T1000 (cell line): Measurements from ENCODE around the gene RBM34.

Experiments used
- DNase-seq: peaks from one replicate; lab custom pipeline; 2025; ENCODE audit warnings: mixed read lengths; lab: John Stamatoyannopoulos, UW

The RBM34 gene

DNA sequence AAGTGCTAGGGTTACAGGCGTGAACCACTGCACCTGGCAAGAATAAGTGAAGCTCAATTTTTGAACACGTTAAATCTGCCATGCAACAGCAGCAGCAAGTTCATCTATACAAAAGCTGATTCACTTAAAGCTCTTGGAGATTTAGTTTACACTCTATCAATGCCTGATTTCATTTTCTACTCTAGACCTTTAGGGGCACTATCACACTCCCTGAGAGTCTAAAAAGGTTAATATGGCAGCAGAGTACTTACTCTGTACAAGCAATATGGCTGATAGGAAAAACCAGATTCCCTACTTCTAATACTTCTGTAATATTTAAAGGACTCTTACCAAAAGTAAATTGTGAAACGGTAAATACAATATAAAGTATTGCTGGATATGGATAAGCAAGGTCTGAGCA, 4.8 kb downstream of the RBM34 start:
- DNase-seq: no peak

DNA sequence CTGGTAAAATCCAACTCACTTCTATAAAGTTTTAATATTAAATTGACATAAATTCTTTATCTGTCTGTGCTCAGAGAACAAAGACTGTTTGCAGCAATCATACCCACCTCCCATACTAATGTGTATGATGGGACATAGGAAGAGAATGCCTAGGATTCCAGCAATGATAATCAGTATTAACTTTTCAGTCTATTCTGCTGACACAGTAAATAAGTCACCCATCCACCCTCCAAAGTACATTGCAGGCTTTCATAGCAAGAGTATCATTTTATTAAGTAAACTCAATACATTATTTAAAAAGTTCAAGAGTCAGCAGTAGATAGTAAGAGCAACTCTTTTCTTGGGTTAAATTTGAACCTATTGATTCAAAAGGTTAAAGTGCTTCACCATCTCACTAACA, 8.8 kb downstream of the RBM34 start:
- DNase-seq: no peak

DNA sequence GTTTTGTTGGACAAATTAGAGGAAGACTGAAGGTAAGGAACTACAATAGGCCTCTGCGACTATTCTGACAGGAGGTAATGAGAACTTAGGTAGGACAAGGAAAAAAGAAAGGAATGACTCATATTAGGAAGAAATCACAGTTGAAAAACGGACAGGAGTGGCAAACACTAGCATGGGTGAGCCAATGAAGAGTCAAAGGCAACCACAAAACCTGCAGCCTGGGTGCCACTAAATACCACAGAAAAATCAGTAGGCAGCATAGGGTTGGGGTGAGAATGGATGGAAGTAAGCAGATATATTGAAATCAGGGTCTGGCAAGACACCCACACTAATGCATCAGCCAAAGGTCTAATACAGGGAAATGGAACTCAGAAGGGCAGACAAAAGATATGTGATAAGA, 10.0 kb downstream of the RBM34 start:
- DNase-seq: no peak

DNA sequence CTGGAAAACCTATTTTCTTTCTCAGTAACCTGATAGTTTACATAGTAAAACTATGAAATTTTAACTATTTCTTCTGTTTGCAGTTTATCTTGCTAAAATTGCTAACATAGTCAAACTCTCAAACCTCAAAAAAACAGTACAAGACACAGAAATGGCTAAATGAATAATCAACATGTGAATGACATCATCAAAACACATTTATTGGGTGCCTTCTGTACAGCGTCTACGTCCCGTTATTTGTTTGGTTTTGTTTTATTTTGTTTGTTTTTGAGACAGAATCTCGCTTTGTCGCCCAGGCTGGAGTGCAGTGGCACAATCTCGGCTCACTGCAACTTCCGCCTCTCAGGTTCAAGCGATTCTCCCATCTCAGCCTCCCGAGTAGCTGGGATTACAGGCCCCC, 11.2 kb downstream of the RBM34 start:
- no peak for DNase-seq

DNA sequence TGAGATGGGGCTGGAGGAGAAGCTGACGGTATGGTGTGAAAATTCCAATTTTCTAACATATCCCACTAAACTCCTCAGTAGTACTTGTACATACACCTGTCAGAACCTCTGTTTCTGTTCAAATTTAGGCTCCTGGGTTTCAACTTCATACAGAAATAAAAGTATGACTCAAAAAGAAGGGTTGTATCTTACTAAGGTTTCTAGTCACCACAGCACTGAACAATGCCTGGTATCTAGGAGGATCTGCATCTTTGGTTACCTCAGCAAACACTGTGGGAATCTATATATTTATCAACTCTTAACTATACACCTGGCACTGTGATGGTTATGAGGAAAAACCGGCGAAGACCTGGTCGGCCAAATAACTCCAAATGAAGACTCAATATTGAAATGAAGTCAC, 13.8 kb downstream of the RBM34 start:
- no peak for DNase-seq

DNA sequence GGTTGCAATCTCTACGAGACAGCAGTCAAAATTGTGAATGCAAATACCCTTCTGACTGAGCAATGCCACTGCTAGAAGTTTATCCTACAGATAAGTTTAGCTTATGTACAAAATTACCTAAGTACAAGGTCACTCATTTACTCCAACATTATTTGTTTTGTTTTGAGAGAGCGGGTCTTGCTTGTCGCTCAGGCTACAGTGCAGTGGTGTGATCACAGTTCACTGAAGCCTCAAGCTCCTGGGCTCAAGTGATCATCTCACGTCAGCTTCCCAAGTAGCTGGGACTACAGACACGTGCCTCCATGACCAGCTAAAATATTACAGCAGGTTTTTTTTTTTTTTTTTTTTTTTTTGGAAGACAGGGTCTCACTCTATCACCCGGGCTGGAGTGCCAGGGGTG, 15.4 kb downstream of the RBM34 start:
- no peak for DNase-seq

DNA sequence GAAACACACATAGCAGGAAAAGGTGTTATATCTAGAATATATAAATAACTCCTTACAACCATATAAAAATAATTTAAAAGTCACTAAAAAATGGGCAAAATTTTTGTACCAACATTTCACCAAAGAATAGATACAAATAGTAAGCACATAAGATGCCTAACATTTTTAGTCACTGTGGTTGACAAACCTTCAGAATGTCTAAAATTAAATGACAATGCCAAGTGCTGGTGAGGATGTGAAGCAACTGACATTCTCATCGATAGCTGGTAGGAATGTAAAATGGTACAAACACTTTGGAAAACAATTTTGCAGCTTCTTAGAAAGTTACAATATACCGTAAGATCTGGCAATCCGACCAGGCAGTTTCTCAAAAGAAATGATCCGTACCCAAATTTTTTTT, 18.1 kb downstream of the RBM34 start:
- DNase-seq: no peak

DNA sequence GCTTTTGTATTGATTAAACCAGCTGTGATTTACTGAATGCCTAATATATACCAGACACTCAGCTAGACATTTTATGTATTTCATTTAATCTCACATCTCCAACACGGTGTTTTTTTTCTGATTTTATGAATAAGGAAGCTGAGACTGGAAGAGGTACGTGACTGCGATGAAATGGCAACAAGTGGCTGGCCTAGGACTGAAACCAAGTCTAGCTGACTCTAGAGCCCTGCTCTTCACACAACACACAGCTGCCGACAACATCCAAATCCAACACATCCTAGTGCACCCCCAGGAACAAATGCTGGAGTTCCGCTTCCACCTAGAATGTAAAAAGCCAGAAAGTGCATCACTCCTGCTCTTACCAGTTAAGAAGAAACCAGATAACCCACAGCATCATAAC, 21.7 kb downstream of the RBM34 start:
- no peak for DNase-seq

DNA sequence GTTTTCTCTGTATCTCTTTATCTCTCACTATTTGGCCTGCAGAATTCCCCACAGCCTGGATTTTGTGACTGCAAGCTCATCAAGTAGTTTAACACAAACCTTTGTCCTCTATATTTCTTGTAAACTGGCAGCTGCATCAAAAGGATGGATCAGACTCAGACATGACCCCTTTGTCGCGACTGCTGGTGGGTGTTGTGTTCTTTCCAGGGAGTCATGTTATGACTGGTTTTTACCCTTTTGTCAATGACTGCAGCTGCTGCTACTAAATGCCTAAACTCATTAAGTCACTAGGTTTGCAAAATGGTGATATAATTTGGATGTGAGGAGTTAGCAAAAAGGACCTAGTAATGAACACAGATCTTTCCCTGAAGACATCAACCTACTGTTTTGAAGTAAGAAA, 22.2 kb downstream of the RBM34 start:
- DNase-seq: no peak

DNA sequence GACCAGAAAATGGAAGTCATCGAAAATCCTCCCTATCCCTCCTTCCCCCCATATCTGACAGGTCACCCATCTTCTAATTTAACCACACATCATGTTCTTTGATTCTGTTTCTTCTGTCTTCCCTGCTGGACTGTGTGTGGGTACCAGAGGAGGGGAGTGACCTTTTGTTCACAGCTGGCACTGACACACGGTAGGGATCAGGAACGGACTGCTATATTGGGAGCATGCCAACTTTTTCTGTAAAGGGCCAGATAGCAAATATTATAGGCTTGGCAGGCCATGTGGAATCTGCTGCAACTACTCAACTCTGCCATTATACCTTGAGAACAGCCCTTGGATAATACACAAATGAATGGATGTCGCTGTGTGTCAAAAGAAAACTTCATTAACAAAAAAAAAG, 24.9 kb downstream of the RBM34 start:
- no peak for DNase-seq

DNA sequence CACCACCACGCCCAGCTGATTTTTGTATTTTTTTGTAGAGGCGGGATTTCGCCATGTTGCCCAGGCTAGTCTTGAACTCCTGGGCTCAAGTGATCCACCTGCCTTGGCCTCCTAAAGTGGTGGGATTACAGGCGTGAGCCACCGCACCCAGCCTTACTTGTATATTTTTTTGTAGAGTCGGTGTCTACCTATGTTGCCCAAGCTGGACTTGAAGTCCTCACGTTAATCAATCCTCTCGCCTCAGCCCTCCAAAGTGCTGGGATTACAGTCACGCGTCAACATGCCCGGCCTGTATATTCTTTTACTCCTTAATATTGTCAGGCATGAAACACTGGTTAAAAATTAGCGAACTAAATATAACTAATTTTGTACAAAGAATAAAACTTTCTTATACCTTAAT, 26.9 kb downstream of the RBM34 start:
- DNase-seq: no peak

DNA sequence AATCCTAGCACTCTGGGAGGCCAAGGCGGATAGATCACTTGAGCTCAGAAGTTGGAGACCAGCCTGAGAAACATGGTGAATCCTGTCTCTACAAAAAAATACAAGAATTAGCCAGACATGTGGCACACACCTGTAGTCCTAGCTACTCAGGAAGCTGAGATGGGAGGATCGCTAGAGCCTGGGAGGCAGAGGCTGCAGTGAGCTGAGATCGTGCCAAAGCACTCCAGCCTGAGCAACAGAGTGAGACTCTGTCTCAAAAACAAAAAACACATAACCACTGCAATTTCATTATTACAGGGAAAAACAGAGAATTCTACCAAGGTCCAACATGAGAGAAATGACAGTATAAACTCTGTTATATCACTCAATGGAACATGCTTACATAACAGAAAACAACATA, 28.0 kb downstream of the RBM34 start:
- no peak for DNase-seq

DNA sequence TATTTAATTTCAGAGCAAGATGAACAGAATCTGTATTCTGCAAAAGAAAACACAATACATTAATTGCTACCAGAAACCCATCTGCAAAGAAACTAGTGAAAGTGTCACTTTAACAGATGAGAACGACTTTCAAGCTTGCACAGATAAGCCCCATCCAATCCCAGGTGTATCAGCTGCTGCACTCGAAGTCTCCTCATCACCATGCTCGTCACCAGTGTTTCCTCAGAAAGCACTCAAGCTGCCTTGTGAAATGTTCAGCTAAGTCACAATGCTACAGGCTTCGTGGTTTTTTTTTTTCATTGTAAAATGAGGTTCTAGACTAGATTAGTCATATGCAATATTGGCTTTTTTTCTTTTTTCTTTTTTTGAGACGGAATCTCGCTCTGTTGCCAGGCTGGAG, 29.1 kb downstream of the RBM34 start:
- no peak for DNase-seq

DNA sequence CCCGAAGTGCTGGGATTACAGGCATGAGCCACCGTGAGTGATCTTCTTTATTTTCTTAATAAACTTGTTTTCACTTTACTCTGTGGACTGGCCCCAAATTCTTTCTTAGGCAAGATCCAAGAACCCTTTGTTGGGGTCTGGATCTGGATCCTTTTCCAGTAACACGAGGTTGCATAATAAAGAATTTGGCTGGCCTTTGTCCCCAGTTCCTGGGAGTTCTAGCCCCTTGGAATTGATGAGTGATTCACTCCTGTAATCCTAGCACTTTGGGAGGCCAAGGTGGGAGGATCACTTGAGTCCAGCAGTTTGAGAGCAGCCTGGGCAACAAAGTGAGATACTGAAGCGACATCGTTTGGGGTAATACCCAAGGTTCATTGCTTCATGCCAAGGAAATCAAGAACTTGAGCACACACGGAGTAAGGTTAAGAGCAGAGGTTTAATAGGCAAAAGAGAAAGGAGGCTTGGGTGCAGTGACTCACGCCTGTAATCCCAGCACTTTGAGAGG, 30.2 kb downstream of the RBM34 start:
- DNase-seq: no peak

DNA sequence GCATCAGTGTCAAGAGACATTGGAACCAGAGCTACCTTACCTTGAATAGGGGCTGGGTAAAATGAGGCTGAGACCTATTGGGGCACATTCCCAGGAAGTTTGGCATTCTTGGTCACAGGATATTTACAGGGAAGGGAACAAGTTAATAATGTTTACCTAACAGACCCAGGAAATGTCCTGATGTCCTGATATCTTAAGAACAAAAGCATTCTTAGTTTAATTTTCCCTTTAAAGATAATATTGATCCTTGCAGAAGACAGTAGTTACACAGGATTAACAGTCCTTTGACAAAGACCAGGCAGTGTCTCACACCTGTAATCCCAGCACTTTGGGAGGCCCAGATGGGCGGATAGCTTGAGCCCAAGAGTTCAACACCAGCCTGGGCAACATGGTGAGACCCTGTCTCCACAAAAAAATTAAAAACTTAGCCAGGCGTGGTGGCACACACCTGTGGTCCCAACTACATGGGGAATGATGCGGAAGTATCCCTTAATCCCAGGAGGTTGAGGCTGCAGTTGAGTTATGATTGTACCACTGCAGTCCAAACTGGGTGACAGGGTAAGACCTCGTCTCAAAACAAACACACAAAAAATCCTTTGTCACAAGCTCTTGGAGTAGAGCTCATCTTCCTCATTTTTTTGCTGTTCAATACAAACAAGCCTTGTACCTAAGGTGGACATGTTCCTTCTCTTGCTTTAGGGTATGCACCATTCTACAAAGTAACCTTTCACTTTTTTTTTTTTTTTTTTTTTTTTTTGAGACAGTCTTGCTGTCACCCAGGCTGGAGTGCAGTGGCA, 31.1 kb downstream of the RBM34 start:
- no peak for DNase-seq

DNA sequence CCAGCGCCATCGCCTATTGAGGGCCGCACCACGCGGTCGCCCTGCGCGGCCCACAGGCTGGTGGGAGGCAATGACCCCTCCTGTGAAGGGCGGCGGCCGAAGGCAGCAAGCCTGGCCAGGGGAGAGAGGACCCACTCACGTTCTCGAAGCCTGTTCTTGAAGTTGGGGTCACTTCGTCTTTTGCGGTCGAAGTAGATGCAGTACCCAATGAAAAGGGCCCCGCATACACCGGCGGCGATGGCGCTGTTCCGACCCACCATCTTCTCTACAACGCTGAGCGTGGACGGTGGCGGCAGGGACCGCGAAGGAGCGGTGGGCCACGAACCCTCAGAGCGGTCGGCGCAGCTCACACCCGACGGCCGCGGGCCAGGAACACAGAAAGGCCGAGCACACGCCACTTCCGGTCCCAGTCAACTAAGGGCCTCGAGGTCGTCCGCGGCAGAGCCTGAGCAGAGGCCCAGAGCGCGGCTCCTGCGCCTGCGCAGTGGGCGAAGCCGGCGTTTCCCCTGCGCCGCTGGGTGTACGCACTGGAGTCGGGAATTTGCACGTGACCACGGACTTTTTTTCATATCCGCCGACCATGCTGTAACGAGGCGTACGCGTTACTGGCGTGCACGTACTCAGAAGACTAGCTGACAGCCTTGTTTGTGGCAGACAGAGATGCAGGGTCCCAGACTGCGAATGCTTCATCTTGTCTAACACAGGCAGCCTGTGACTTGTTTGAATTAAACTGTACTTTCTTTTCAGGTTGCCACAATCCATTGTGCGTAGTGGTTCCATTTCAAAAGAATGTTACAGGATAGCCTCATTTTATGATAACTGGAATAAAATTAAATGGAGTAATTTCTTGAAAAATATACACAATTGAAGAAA, 32.4 kb downstream of the RBM34 start, which contains the start of gene TOMM20:
TSS of gene TOMM20 (minus strand) at position 382 of the 873 bp plus-strand sequence. CDS start at position 260, 122 bp downstream.
- DNase-seq: peak; percentile 95

DNA sequence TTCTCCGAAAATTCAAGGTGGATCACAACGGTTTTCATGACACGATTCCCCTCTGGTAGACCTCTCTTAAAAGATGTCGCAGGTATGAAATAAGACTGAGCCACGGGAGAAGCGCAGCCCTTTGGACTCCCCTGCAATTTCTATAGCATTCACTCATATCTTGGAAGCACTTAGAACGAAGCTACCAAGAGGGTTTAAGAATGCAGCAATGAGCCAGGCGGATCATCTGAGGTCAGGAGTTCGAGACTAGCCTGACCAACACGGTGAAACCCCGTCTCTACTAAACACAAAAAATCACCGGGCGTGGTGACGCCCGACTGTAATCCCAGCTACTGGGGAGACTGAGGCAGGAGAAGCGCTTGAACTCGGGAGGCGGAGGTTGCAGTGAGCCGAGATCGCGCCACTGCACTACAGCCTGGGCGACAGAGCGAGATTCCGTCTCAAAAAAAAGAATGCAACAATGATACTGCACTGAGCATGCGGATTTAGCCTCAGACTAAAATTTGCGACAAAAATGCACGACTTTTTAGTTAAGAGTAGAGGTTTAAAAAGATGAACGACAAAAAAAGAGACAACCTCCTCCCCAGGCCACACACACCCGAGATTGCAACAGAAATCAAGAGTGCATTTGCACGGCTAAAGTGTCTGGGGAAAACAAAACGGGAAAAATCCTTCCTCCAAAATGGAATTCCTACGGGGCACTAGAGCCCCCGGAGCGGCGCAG, 33.2 kb downstream of the RBM34 start:
- DNase-seq: no peak

DNA sequence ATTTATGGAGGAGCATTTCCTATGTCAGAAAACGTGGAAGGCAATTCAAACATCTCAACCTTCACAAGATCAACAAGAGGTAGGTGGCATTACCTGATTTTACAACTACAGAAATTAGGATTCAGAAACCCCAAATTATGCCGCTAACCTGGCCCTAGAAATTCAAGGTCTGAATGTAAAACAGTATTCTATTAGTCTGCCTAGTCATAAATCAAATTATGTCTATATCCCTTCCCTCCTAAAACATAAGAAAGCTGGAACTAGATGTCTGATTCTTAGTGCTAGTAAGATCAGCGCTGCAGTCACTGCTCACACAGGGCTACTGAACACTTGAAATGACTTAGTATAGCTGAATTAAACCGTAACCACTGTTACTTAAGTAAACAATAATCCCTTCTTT, 33.8 kb downstream of the RBM34 start:
- no peak for DNase-seq

DNA sequence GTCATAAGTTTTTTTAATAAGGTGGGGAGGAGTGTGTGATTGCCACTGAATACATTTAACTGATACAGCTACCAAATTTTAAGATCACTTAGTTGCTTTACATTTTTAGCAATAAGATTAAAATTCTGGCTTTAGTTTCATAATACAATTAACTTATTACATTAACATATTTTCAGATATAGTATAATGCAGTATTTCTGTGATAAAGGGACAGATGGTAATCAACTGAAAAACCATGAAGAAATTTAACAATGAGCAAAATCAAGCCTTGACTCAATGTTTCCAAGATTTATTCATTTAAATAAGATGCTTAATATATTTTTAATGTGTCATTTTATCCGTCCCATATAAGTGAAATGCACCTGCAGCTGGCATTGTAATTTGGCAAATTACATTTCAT, 36.4 kb downstream of the RBM34 start:
- DNase-seq: no peak

DNA sequence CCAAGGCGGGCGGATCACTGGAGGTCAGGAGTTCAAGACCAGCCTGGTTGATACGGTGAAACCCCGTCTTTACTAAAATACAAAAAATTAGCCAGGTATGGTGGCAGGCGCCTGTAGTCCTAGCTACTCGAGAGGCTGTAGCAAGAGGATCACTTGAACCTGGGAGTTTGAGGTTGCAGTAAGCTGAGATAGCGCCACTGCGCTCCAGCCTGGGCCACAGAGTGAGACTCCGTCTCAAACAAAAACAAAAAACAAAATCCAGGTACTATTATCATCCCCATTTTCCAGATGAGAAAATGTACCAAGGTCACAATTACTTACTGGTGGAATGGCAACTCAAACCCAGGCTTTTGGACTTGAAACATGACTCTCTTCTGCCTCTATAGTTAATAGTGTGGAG, 36.9 kb downstream of the RBM34 start:
- no peak for DNase-seq

DNA sequence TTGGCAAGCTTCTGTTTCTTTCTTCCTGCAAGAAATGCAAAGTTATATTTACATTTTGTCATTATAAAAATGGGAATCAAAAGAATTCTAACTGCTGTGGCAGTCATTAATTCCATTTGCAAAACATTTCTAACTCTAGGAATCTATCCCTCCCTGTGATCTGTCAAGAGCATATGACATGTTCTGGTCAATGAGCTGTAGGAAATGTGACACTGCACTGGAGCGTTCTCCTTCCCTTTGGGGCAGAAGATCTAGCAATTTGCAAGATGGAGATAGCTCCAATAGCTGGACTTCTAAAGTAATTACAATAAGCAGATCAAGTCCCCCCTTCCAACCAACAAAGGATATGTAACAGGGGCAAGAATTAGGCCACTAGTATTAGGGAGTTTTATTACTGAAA, 38.7 kb downstream of the RBM34 start:
- no peak for DNase-seq

DNA sequence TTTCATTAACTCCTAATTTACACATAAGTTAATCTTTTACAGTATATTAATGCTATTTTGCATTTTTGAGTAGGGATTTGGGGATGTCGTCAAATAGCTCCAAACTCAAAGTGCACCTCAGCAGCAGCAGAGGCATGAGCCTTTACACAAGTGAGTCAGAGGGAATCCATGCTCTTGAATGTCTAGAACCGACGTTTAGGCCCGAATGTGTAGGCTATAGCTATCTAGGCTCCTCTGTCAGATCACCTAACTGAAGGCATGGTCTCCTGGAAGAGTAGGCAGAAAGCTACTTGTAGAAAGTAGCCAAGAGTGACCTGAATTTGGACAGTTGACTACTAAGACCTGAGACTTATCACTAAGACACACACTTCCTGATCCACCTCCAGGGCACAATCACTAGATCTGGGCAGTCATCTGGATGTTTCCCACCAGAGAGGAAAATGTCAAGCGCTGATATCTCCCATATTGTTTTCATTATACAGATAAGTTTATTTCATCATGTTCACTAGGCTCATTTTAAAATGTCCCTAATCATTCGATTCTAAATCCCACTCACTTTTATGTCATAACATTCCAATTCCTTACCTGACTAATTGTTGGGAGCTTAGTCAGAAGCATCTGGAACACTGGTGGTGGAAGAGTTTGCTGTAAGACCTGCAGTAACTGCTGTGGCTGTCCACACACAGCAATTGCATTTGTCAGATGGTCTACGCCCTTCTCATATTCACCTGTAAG, 47.7 kb downstream of the RBM34 start:
- no peak for DNase-seq
